ENCODE measurements around the gene TSSC4. TPM values are rescaled to one million over a fixed set of nuclear protein-coding genes. Genes with fewer than 3 reads are reported as not detected.

TSSC4 gene
- total RNA-seq, 4 donors from 2014 or later = 13.3 to 38.9 (median 36.0) TPM

GRCh38 chr11:2426221-2426620 is 25.7 kb downstream of the TSSC4 start:
- 72% methylated on average over 3 of the region's 13 CpGs; no CpG with 5 or more reads in 1 of the 2 donors for WGBS, 2 donors (ENCODE audit: low coverage in 1 of 2)
- no peaks in the 10 kb centered on the region for H3K36me3 ChIP-seq
- TF ChIP-seq EP300 (IDR thresholded peaks at IDR 0.05; ENCODE audit: low read depth) (no peak), POLR2A (IDR thresholded peaks at IDR 0.05) (no peak), CTCF (IDR thresholded peaks at IDR 0.05) (no peak), POLR2AphosphoS5 (IDR thresholded peaks at IDR 0.05) (no peak)
- in situ Hi-C loops (cut with MboI; ENCODE audit: low pct_ligation_motif_present in 1 of 4, low pct_unique_long_range_greater_than_20kb in 1 of 4, low sequenced_read_pairs in 3 of 4) = loop anchor here (5.0 to 25.0 kb wide), 9 partner anchors 106 to 471 kb away; partner anchors contain the start of gene CDKN1C (in 1 of the 4)
- no peak overlapping the region for H3K27ac ChIP-seq
- intact Hi-C loops (cut with DNase I; ENCODE audit: low total_unique reads) = loop anchor here (5.0 to 10.0 kb wide), 2 partner anchors 101 to 469 kb away; no protein-coding TSS in a partner anchor
- H3K9me3 ChIP-seq = no peaks in the 10 kb centered on the region
- no peak for DNase-seq
- H3K4me1 ChIP-seq = peaks cover 0 to 5% (median 3%) of the 10 kb centered on the region in 4 donors
- H3K4me3 ChIP-seq = no peak overlapping the region
- H3K27me3 ChIP-seq = peaks cover 40% of the 10 kb centered on the region

GRCh38 chr11:2426826-2427521 is 26.4 kb downstream of the TSSC4 start:
- peaks cover 0 to 5% (median 3%) of the 10 kb centered on the region in 4 donors for H3K4me1 ChIP-seq
- H3K27me3 ChIP-seq = peaks cover 39% of the 10 kb centered on the region
- no peak overlapping the region for H3K27ac ChIP-seq
- H3K36me3 ChIP-seq = no peaks in the 10 kb centered on the region
- intact Hi-C loops (cut with DNase I; ENCODE audit: low total_unique reads) = loop anchor here (5.0 to 10.0 kb wide), 2 partner anchors 100 to 468 kb away; no protein-coding TSS in a partner anchor
- no peak for TF ChIP-seq CTCF (IDR thresholded peaks at IDR 0.05)
- TF ChIP-seq POLR2AphosphoS5 (IDR thresholded peaks at IDR 0.05) = peak in 1 of 3 donors; percentile 56
- peak; percentile 76 for DNase-seq
- WGBS, 2 donors (ENCODE audit: low coverage in 1 of 2) = 64% methylated on average over 14 of the region's 14 CpGs; no CpG with 5 or more reads in 1 of the 2 donors
- no peak overlapping the region for H3K4me3 ChIP-seq
- in situ Hi-C loops (cut with MboI; ENCODE audit: low pct_ligation_motif_present in 1 of 4, low pct_unique_long_range_greater_than_20kb in 1 of 4, low sequenced_read_pairs in 3 of 4) = loop anchor here (5.0 to 25.0 kb wide), 9 partner anchors 105 to 470 kb away; partner anchors contain the start of gene CDKN1C (in 1 of the 4)
- H3K9me3 ChIP-seq = no peaks in the 10 kb centered on the region

- no peak overlapping the region for H3K4me3 ChIP-seq
- TF ChIP-seq POLR2AphosphoS5 (IDR thresholded peaks at IDR 0.05) (no peak), CTCF (IDR thresholded peaks at IDR 0.05) (no peak), POLR2A (IDR thresholded peaks at IDR 0.05) (no peak)
- no peaks in the 10 kb centered on the region for H3K9me3 ChIP-seq
- H3K27ac ChIP-seq = no peak overlapping the region
- DNase-seq = no peak
- no peaks in the 10 kb centered on the region for H3K36me3 ChIP-seq
- H3K4me1 ChIP-seq = peaks cover 0 to 5% (median 3%) of the 10 kb centered on the region in 4 donors
- peaks cover 32% of the 10 kb centered on the region for H3K27me3 ChIP-seq
- in situ Hi-C loops (cut with MboI; ENCODE audit: low pct_ligation_motif_present in 1 of 4, low pct_unique_long_range_greater_than_20kb in 1 of 4, low sequenced_read_pairs in 3 of 4) = loop anchor here (5.0 to 25.0 kb wide), 9 partner anchors 104 to 469 kb away; partner anchors contain the start of gene CDKN1C (in 1 of the 4)
- WGBS, 2 donors (ENCODE audit: low coverage in 1 of 2) = 48% methylated on average over 11 of the region's 12 CpGs; no CpG with 5 or more reads in 1 of the 2 donors
- intact Hi-C loops (cut with DNase I; ENCODE audit: low total_unique reads) = loop anchor here (5.0 to 10.0 kb wide), 2 partner anchors 99 to 467 kb away; no protein-coding TSS in a partner anchor
Measured at GRCh38 chr11:2427721-2428321, 27.3 kb downstream of the TSSC4 start.

GRCh38 chr11:2428322-2428795 is 27.8 kb downstream of the TSSC4 start:
- H3K27ac ChIP-seq = no peak overlapping the region
- H3K4me1 ChIP-seq = peaks cover 0 to 5% (median 3%) of the 10 kb centered on the region in 4 donors
- TF ChIP-seq POLR2A (IDR thresholded peaks at IDR 0.05) = no peak
- TF ChIP-seq POLR2AphosphoS5 (IDR thresholded peaks at IDR 0.05) = no peak
- peak; percentile 81 to 99 (median 89) for TF ChIP-seq CTCF (IDR thresholded peaks at IDR 0.05)
- TF ChIP-seq EP300 (IDR thresholded peaks at IDR 0.05; ENCODE audit: low read depth) = no peak
- 57 to 75% methylated on average over 7 to 8 of the region's 8 CpGs for WGBS, 2 donors (ENCODE audit: low coverage in 1 of 2)
- no peak overlapping the region for H3K4me3 ChIP-seq
- DNase-seq = peak; percentile 88
- peaks cover 27% of the 10 kb centered on the region for H3K27me3 ChIP-seq
- intact Hi-C loops (cut with DNase I; ENCODE audit: low total_unique reads) (loop anchor here (5.0 to 10.0 kb wide), 2 partner anchors 99 to 466 kb away; no protein-coding TSS in a partner anchor), in situ Hi-C loops (cut with MboI; ENCODE audit: low pct_ligation_motif_present in 1 of 4, low pct_unique_long_range_greater_than_20kb in 1 of 4, low sequenced_read_pairs in 3 of 4) (loop anchor here (5.0 to 25.0 kb wide), 9 partner anchors 104 to 469 kb away; partner anchors contain the start of gene CDKN1C (in 1 of the 4))
- H3K9me3 ChIP-seq = no peaks in the 10 kb centered on the region
- H3K36me3 ChIP-seq = no peaks in the 10 kb centered on the region
